H1 (cell line): ENCODE data around the gene TOMM7. TPM values are rescaled to one million over a fixed set of nuclear protein-coding genes. Genes with fewer than 3 reads are reported as not detected.

Experiments used
- CHD1 ChIP-seq: IDR thresholded peaks from 2 replicates; pipeline ENCODE4 v1.6.1; 2012; ENCODE audit warnings: low read depth, low read length, improper control_type of control experiment
- EP300 ChIP-seq, 2 experiments: IDR thresholded peaks; 1 replicate in 1 of 2; 2 replicates in 1 of 2; pipeline ENCODE4 v1.6.1; 2011 to 2012; ENCODE audit warnings: low read depth in 2 of 2, low read length in 2 of 2, mild to moderate bottlenecking in 2 of 2, borderline replicate concordance in 1 of 2, inconsistent platforms in 1 of 2, moderate library complexity in 1 of 2
- EZH2 ChIP-seq: fragments of 200-600 bp; sonication (generic); IDR thresholded peaks from 2 replicates; pipeline ENCODE4 v1.7.1; 2012; ENCODE audit warnings: low read depth, mild to moderate bottlenecking, moderate library complexity, low read length, inconsistent platforms; ENCODE audit not compliant: severe bottlenecking
- KDM1A ChIP-seq: fragments of 200-600, 300-600 bp; sonication (generic); IDR thresholded peaks from 2 replicates; pipeline ENCODE4 v1.7.1; 2016; ENCODE audit warnings: mild to moderate bottlenecking, low read length, borderline replicate concordance
- KDM5A ChIP-seq: fragments of 200-600 bp; IDR thresholded peaks from 2 replicates; pipeline ENCODE4 v1.7.1; 2012; ENCODE audit warnings: mild to moderate bottlenecking, low read length, inconsistent platforms, mixed read lengths
- MAFK ChIP-seq: IDR thresholded peaks from 2 replicates; pipeline ENCODE4 v1.6.1; 2012; ENCODE audit warnings: low read depth, mild to moderate bottlenecking, improper control_type of control experiment, low read length
- POLR2AphosphoS5 ChIP-seq: IDR thresholded peaks from 2 replicates; pipeline ENCODE4 v1.6.1; 2011; ENCODE audit warnings: low read depth, low read length
- SIN3A ChIP-seq, 2 experiments: IDR thresholded peaks in 1 of 2; conservative IDR thresholded peaks in 1 of 2; 2 replicates each; pipeline ENCODE4 v1.6.1; 2011 to 2012; ENCODE audit warnings: low read length in 2 of 2, improper control_type of control experiment in 1 of 2, low read depth in 1 of 2, mild to moderate bottlenecking in 1 of 2
- SIX5 ChIP-seq: IDR thresholded peaks from 2 replicates; pipeline ENCODE4 v1.6.1; 2011; ENCODE audit warnings: mild to moderate bottlenecking, low read depth, low read length
- TAF1 ChIP-seq: IDR thresholded peaks from 2 replicates; pipeline ENCODE4 v1.6.1; 2011; ENCODE audit warnings: mild to moderate bottlenecking, low read depth, low read length
- TBP ChIP-seq: IDR thresholded peaks from 2 replicates; pipeline ENCODE4 v1.6.1; 2011; ENCODE audit warnings: low read depth, low read length, improper control_type of control experiment
- YY1 ChIP-seq: IDR thresholded peaks from 2 replicates; pipeline ENCODE4 v1.6.1; 2011; ENCODE audit warnings: low read depth, mild to moderate bottlenecking, low read length
- polyA plus RNA-seq, 7 experiments: library from polyadenylated mRNA; depleted of rRNA in 3 of 7; stranded (reverse) in 5 of 7; unstranded in 2 of 7; fragments of >200 nt in 5 of 7; fragments of 200-250 nt in 2 of 7; gene quantifications; 1 replicate in 5 of 7; 2 replicates in 1 of 7; 4 replicates in 1 of 7; pipeline versions ENCODE4 v1.2.1 to v1.2.3, GENCODE V29; 2011 to 2013; ENCODE audit warnings: missing spikeins in 2 of 7, mixed read lengths in 2 of 7
- total RNA-seq: library from RNA; stranded (reverse); fragmentation: NEBNext Ultra II Directional; extraction: Animal tissue kit (Norgen Biotek cat#: 25700); gene quantifications from 2 replicates; pipeline ENCODE4 v1.2.1, GENCODE V29; 2021
- TF ChIP-seq, protein P1 (sequence below): IDR thresholded peaks from 2 replicates; pipeline ENCODE4 v1.6.1; 2011; ENCODE audit warnings: low read depth, mild to moderate bottlenecking, low read length; ENCODE audit not compliant: insufficient read depth

TOMM7 gene
- total and polyA plus RNA-seq, 2 of the 8 experiments (the other 6 are each of a cell fraction or from before 2014, with no cell fraction given) = 389 to 508 TPM

DNA sequence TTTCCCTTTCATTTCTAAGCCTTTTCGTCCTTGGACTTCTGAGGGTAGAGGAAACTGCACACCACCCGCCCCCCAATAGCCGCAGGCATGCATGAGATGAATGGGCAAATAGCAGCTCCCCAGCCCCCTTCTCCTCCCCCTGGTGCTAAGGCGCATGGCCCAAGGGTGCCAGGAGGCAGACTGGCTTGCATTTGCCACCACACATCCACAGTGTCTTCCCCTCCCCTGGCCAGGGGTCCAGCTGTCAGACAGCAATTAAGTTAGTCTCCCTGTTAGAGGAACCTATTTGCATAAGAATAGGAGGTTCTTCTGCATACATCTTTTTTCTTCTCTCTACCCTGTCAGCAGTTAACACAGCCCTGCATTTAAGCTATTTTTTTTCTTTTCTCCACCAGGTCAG is 20.2 kb downstream of the TOMM7 start (continued):
- TF ChIP-seq CHD1 (no peak), TAF1 (no peak), KDM5A (no peak), EP300 (IDR thresholded peaks at IDR 0.05; ENCODE audit: borderline replicate concordance in 1 of 2, low read depth in 2 of 2, low read length in 2 of 2) (no peak), POLR2AphosphoS5 (no peak), SIX5 (no peak), SIN3A (conservative IDR thresholded peaks at IDR 0.05 in 1 of 2, IDR thresholded peaks at IDR 0.05 in 1 of 2; ENCODE audit: low read depth in 1 of 2, low read length in 2 of 2) (peak in 1 of 2 experiments; percentile 67; a peak in 1 of 4 replicates), YY1 (no peak), KDM1A (no peak), MAFK (no peak), TBP (no peak), EZH2 (no peak)
- TF ChIP-seq, protein P1, sequence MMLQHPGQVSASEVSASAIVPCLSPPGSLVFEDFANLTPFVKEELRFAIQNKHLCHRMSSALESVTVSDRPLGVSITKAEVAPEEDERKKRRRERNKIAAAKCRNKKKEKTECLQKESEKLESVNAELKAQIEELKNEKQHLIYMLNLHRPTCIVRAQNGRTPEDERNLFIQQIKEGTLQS = no peak
